ENCODE data around the gene TMEM190. TPM values are rescaled to one million over a fixed set of nuclear protein-coding genes. Genes with fewer than 3 reads are reported as not detected.
"Not testable (repeated sequence)": the region's sequence is repeated elsewhere in the genome, so short reads cannot be mapped to it uniquely, and the experiment has no call there.

Gene TMEM190
- total RNA-seq, 4 donors from 2014 or later, result 2.7 TPM; not detected in 3

GRCh38 chr19:55391702-55392615, 15.3 kb downstream of the TMEM190 start:
- H3K36me3 ChIP-seq, result peaks cover 0 to 60% (median 12%) of the 10 kb centered on the region in 3 donors
- H3K4me1 ChIP-seq, result peaks cover 0 to 49% (median 21%) of the 10 kb centered on the region in 4 donors
- no peak for TF ChIP-seq EP300 (IDR thresholded peaks at IDR 0.05)
- no peak for TF ChIP-seq CTCF (IDR thresholded peaks at IDR 0.05)
- TF ChIP-seq POLR2A (IDR thresholded peaks at IDR 0.05), result no peak

GRCh38 chr19:55392820-55393761, 16.5 kb downstream of the TMEM190 start:
- no peak overlapping the region for H3K4me3 ChIP-seq
- TF ChIP-seq EP300 (IDR thresholded peaks at IDR 0.05), result no peak
- TF ChIP-seq CTCF (IDR thresholded peaks at IDR 0.05), result no peak
- peaks cover 0 to 37% (median 9%) of the 10 kb centered on the region in 4 donors for H3K4me1 ChIP-seq
- H3K36me3 ChIP-seq, result peaks cover 0 to 49% (median 4%) of the 10 kb centered on the region in 3 donors
- no peak for DNase-seq (ENCODE audit: low spot score in 2 of 2)
- H3K27me3 ChIP-seq, result no peaks in the 10 kb centered on the region
- WGBS, 2 donors, result 63 to 64% methylated on average over 18 of the region's 18 CpGs
- no peak overlapping the region for H3K27ac ChIP-seq
- no peaks in the 10 kb centered on the region for H3K9me3 ChIP-seq

More at GRCh38 chr19:55391702-55392615, 15.3 kb downstream of the TMEM190 start:
- no peak for DNase-seq (ENCODE audit: low spot score in 2 of 2)
- H3K4me3 ChIP-seq, result no peak overlapping the region
- no peaks in the 10 kb centered on the region for H3K9me3 ChIP-seq
- H3K27ac ChIP-seq, result peak overlapping the region in 2 of 4 donors; percentile 13 to 28
- WGBS, 2 donors, result 67 to 79% methylated on average over 18 of the region's 18 CpGs
- H3K27me3 ChIP-seq, result no peaks in the 10 kb centered on the region

GRCh38 chr19:55398200-55398925, 21.7 kb downstream of the TMEM190 start:
- Histone ChIP-seq H3K36me3 (peaks cover 0 to 31% (median 7%) of the 10 kb centered on the region in 3 donors), H3K4me1 (peaks cover 0 to 10% (median 4%) of the 10 kb centered on the region in 4 donors), H3K4me3 (no peak overlapping the region), H3K27me3 (no peaks in the 10 kb centered on the region), H3K9me3 (no peaks in the 10 kb centered on the region), H3K27ac (no peak overlapping the region)
- DNase-seq (ENCODE audit: low spot score in 2 of 2), result no peak
- no peak for TF ChIP-seq EP300 (IDR thresholded peaks at IDR 0.05)
- TF ChIP-seq CTCF (IDR thresholded peaks at IDR 0.05), result no peak
- TF ChIP-seq POLR2A (IDR thresholded peaks at IDR 0.05), result no peak
- 84 to 85% methylated on average over 12 of the region's 12 CpGs for WGBS, 2 donors

GRCh38 chr19:55400281-55401087, 23.9 kb downstream of the TMEM190 start:
- no peak for DNase-seq (ENCODE audit: low spot score in 2 of 2)
- no peaks in the 10 kb centered on the region for H3K27me3 ChIP-seq
- no peak for TF ChIP-seq CTCF (IDR thresholded peaks at IDR 0.05)
- no peak for TF ChIP-seq EP300 (IDR thresholded peaks at IDR 0.05)
- no peak for TF ChIP-seq POLR2A (IDR thresholded peaks at IDR 0.05)
- H3K4me1 ChIP-seq, result peaks cover 0 to 13% (median 4%) of the 10 kb centered on the region in 4 donors
- 79 to 81% methylated on average over 14 of the region's 14 CpGs for WGBS, 2 donors
- H3K36me3 ChIP-seq, result peaks cover 0 to 50% (median 7%) of the 10 kb centered on the region in 3 donors
- H3K27ac ChIP-seq, result no peak overlapping the region
- no peak overlapping the region for H3K4me3 ChIP-seq
- H3K9me3 ChIP-seq, result no peaks in the 10 kb centered on the region

GRCh38 chr19:55401390-55401789, 24.8 kb downstream of the TMEM190 start:
- 79 to 100% methylated on average over 1 to 27 of the region's 28 CpGs for WGBS, 2 donors
- H3K9me3 ChIP-seq; H3K27ac ChIP-seq; DNase-seq (ENCODE audit: low spot score in 2 of 2); H3K4me3 ChIP-seq; H3K27me3 ChIP-seq: not testable (repeated sequence)
- H3K4me1 ChIP-seq, result peaks cover 0 to 22% (median 10%) of the 10 kb centered on the region in 4 donors
- peaks cover 0 to 54% (median 7%) of the 10 kb centered on the region in 3 donors for H3K36me3 ChIP-seq

All from tibial nerve (tissue), 4 donors.